Kidney (tissue), 14 donors: ENCODE measurements around the gene FSTL1. TPM values are rescaled to one million over a fixed set of nuclear protein-coding genes. Genes with fewer than 3 reads are reported as not detected.

ENCODE experiments used
- DNase-seq, 5 donors: peaks; one replicate each; pipeline ENCODE4 v3.0.0-alpha.2; 2013 to 2020
- FAIRE-seq: peaks from 2 replicates; lab custom pipeline; 2012; peaks lifted over from hg19 to GRCh38; lab: Jason Lieb, UNC
- H3K27ac ChIP-seq, 2 donors: one replicate each; pipeline ENCODE4 v1.7.0; 2013; ENCODE audit warnings: low read depth in 2 of 2, low read length in 2 of 2, inconsistent platforms in 1 of 2
- H3K27me3 ChIP-seq: one replicate; pipeline ENCODE4 v1.7.1; 2013; ENCODE audit warnings: low read length, inconsistent platforms; ENCODE audit not compliant: control insufficient read depth, insufficient read depth
- H3K36me3 ChIP-seq, 3 donors: one replicate each; pipeline versions ENCODE4 v1.7.0 to v1.7.1; 2013; ENCODE audit warnings: low read length in 3 of 3, control low read depth in 1 of 3, inconsistent platforms in 1 of 3; ENCODE audit not compliant: insufficient read depth in 3 of 3, control insufficient read depth in 2 of 3
- H3K4me1 ChIP-seq, 3 donors: one replicate each; pipeline versions ENCODE4 v1.7.0 to v1.7.1; 2013; ENCODE audit warnings: low read length in 3 of 3, inconsistent platforms in 1 of 3, low read depth in 1 of 3; ENCODE audit not compliant: control insufficient read depth in 2 of 3, insufficient read depth in 2 of 3
- H3K4me3 ChIP-seq, 3 donors: one replicate each; pipeline versions ENCODE4 v1.7.0 to v1.8.1; 2013; ENCODE audit warnings: low read length in 3 of 3, control low read depth in 1 of 3, inconsistent platforms in 1 of 3
- H3K9ac ChIP-seq, 3 donors: one replicate each; pipeline versions ENCODE4 v1.7.0 to v1.7.1; 2013; ENCODE audit warnings: low read length in 3 of 3, control low read depth in 1 of 3, inconsistent platforms in 1 of 3
- H3K9me3 ChIP-seq, 3 donors: one replicate each; pipeline versions ENCODE4 v1.7.0 to v1.7.1; 2013; ENCODE audit warnings: low read length in 3 of 3, control low read depth in 1 of 3, inconsistent platforms in 1 of 3; ENCODE audit not compliant: control insufficient read depth in 2 of 3, insufficient read depth in 1 of 3
- intact Hi-C: fragments of 100-400 bp; cut with DNase I; formaldehyde crosslinking; loops from one replicate; pipeline ENCODE4 v1.11.1; 2022
- polyA plus RNA-seq: library from polyadenylated mRNA; stranded (reverse); fragments of 350-450 nt; fragmentation: Illumina TruSeq; extraction: RNeasy Lipid Tissue Mini Kit (QIAGEN cat#74804); gene quantifications from one replicate; pipeline ENCODE4 v1.2.3, GENCODE V29; 2014; ENCODE audit warnings: low read depth, low replicate concordance; ENCODE audit not compliant: insufficient read depth
- total RNA-seq: library from RNA; stranded (reverse); fragmentation: NEBNext Ultra II Directional; extraction: Animal tissue kit (Norgen Biotek cat#: 25700); gene quantifications from one replicate; pipeline ENCODE4 v1.2.1, GENCODE V29; 2021
- TF ChIP-seq, protein P1 (sequence below): IDR thresholded peaks from 3 replicates; pipeline ENCODE4 v1.5.1; 2012; ENCODE audit warnings: mild to moderate bottlenecking, moderate library complexity, borderline replicate concordance; ENCODE audit not compliant: insufficient read depth; ENCODE audit errors: extremely low read depth
- donor health status: control.
- donor health status: control.
- donor health status: control.
- donor health status: control.
- donor health status: control.
- donor health status: DM: yes; HTN: yes; CAD: no.
- donor health status: Normal renal cell carcinoma (clear cell type).

The FSTL1 gene
- total and polyA plus RNA-seq, 2 donors from 2014 or later: 31.1 to 193 TPM

DNA sequence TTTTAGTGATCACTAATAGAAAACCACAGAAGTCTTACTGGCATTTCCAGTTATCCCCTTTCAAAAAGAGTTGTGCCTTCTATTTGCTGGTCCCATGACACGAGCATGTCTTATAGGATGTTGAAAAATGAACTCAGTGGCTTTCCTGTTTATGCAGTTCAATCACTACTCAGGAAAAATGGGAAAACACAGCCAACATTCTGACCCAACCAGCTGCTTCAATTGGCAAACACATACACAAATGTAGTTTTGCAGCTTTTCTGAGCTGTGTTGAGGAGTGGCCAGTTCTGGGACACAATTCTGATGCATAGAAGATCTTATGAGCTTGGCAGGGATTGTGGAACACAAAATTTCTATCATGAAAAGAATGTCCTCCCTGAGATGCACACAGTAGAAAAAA lies 40.3 kb downstream of the FSTL1 start:
- FAIRE-seq (no peak), DNase-seq (no peak)
- intact Hi-C loops: no loop called here
- Histone ChIP-seq H3K9ac (no peak overlapping the region), H3K36me3 (peaks cover 15 to 48% (median 24%) of the 10 kb centered on the region in 3 donors), H3K9me3 (no peaks in the 10 kb centered on the region), H3K4me1 (no peaks in the 10 kb centered on the region), H3K27me3 (no peaks in the 10 kb centered on the region), H3K27ac (no peak overlapping the region), H3K4me3 (no peak overlapping the region)
- TF ChIP-seq, protein P1, sequence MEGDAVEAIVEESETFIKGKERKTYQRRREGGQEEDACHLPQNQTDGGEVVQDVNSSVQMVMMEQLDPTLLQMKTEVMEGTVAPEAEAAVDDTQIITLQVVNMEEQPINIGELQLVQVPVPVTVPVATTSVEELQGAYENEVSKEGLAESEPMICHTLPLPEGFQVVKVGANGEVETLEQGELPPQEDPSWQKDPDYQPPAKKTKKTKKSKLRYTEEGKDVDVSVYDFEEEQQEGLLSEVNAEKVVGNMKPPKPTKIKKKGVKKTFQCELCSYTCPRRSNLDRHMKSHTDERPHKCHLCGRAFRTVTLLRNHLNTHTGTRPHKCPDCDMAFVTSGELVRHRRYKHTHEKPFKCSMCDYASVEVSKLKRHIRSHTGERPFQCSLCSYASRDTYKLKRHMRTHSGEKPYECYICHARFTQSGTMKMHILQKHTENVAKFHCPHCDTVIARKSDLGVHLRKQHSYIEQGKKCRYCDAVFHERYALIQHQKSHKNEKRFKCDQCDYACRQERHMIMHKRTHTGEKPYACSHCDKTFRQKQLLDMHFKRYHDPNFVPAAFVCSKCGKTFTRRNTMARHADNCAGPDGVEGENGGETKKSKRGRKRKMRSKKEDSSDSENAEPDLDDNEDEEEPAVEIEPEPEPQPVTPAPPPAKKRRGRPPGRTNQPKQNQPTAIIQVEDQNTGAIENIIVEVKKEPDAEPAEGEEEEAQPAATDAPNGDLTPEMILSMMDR: no peak

DNA sequence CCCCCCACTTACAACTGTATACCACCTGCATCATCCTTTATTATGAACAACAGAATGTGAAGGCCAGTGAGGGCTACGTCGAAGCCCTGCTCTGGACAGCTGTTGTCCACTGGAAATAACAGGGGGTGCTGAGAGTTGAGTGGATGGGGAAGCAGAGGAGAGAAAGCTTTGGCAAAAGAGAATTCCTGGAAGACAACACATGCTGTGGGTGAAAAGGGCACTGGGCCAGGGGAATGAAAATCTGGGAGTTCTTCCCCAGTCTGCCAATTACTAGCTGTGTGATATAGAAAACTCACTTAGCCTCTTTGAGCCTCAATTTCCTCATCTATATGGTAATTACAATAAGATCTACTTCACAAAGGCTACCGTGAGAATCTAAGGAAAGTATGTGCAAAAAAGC lies 40.7 kb downstream of the FSTL1 start:
- TF ChIP-seq, protein P1: no peak
- FAIRE-seq (no peak), DNase-seq (no peak)
- intact Hi-C loops: no loop called here
- Histone ChIP-seq H3K9me3 (no peaks in the 10 kb centered on the region), H3K27me3 (no peaks in the 10 kb centered on the region), H3K4me1 (no peaks in the 10 kb centered on the region), H3K36me3 (peaks cover 17 to 51% (median 24%) of the 10 kb centered on the region in 3 donors), H3K9ac (no peak overlapping the region), H3K27ac (no peak overlapping the region), H3K4me3 (no peak overlapping the region)

DNA sequence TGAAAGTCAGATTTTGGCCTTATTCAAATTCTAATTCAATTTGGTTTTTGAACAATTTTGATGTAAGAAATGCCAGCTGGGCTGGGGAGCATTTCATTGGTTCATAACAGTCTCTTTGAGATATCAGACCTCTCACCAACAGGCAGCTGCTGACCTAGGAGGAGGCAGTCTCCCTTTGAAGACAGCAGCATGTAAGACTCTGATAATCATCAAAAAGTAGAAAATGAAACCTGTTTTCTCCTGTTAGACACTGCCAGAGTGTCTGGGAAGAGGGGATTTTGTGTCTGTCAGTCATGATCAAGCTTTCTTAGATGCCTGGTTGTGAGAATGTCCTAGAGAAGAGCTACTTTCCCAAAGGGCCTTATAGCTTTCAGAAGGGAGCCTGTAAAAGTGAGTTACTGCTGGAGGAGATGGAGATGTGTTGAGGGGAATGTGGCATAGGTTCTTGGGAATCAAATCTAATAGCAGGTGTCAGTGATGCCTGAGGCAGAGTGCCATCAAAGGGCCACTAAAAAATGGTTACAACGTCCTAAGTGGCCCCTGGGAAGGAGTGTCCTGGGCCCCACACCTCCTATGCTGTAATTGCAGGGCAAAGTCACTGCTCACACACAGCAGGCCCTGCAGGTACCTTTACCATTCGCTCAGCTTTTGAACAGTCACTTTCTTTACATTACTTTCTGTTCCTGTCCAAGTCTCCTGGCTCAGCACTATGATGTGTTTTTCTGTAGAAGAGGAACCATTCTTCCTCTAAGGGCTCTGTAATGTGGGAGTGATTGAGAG lies 43.1 kb downstream of the FSTL1 start:
- TF ChIP-seq, protein P1: no peak
- no peak for FAIRE-seq
- Histone ChIP-seq H3K27me3 (no peaks in the 10 kb centered on the region), H3K4me3 (no peak overlapping the region), H3K9me3 (no peaks in the 10 kb centered on the region), H3K36me3 (peaks cover 17 to 51% (median 35%) of the 10 kb centered on the region in 3 donors), H3K4me1 (no peaks in the 10 kb centered on the region), H3K27ac (no peak overlapping the region), H3K9ac (no peak overlapping the region)
- DNase-seq: no peak
- intact Hi-C loops: loop anchor here (10.0 kb wide), 1 partner anchor 143 kb away; no protein-coding TSS in a partner anchor
